SK-N-SH treated with all-trans-retinoic acid at 6 μM for 48 hours (cell line): ENCODE data around the gene SCYL1.

ENCODE experiments used
- ARNTL ChIP-seq: fragments of 450-650 bp; formaldehyde crosslinking; IDR thresholded peaks from 2 replicates; pipeline ENCODE4 v1.5.0; 2020; ENCODE audit warnings: low read depth, mild to moderate bottlenecking, moderate library complexity, borderline replicate concordance
- ISL1 ChIP-seq: fragments of 250-450 bp; sonication (Bioruptor Pico); IDR thresholded peaks from 2 replicates; pipeline ENCODE4 v2.1.2; 2022; ENCODE audit warnings: mild to moderate bottlenecking, moderate library complexity
- ZFP30 ChIP-seq: fragments of 450-650 bp; formaldehyde crosslinking; IDR thresholded peaks from 2 replicates; pipeline ENCODE4 v1.5.0; 2022; ENCODE audit warnings: mild to moderate bottlenecking, moderate library complexity
- TF ChIP-seq, protein P1 (sequence below): fragments of 250-450 bp; sonication (Bioruptor Pico); IDR thresholded peaks from 2 replicates; pipeline ENCODE4 v1.8.0; 2020; ENCODE audit warnings: mild to moderate bottlenecking, moderate library complexity, borderline replicate concordance
- TF ChIP-seq, protein P2 (sequence below): fragments of 250-450 bp; sonication (Bioruptor Pico); IDR thresholded peaks from 2 replicates; pipeline ENCODE4 v1.8.0; 2021; ENCODE audit warnings: low read depth, mild to moderate bottlenecking, moderate library complexity, borderline replicate concordance

DNA sequence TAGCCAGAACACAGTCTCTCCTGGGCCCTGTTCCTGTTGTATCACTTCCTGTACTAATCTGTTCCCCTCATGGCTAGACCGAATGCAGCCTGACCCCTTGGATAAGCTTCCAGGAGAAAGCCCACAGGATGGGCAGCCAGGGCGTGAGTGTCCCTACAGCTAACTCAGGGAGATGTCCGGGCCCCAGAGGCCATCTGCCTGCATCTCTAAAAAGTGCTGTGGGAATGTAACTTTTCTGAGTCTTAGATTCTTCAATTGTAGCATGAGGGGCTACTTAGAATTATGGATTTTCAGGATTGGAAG lies 33.8 kb upstream of the SCYL1 start:
- TF ChIP-seq ARNTL: no peak
- TF ChIP-seq, protein P1, sequence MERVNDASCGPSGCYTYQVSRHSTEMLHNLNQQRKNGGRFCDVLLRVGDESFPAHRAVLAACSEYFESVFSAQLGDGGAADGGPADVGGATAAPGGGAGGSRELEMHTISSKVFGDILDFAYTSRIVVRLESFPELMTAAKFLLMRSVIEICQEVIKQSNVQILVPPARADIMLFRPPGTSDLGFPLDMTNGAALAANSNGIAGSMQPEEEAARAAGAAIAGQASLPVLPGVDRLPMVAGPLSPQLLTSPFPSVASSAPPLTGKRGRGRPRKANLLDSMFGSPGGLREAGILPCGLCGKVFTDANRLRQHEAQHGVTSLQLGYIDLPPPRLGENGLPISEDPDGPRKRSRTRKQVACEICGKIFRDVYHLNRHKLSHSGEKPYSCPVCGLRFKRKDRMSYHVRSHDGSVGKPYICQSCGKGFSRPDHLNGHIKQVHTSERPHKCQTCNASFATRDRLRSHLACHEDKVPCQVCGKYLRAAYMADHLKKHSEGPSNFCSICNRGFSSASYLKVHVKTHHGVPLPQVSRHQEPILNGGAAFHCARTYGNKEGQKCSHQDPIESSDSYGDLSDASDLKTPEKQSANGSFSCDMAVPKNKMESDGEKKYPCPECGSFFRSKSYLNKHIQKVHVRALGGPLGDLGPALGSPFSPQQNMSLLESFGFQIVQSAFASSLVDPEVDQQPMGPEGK (CRISPR knock-in tag): no peak
- no peak for TF ChIP-seq ISL1 (CRISPR knock-in tag)
- TF ChIP-seq ZFP30 (CRISPR knock-in tag): no peak
- TF ChIP-seq, protein P2, sequence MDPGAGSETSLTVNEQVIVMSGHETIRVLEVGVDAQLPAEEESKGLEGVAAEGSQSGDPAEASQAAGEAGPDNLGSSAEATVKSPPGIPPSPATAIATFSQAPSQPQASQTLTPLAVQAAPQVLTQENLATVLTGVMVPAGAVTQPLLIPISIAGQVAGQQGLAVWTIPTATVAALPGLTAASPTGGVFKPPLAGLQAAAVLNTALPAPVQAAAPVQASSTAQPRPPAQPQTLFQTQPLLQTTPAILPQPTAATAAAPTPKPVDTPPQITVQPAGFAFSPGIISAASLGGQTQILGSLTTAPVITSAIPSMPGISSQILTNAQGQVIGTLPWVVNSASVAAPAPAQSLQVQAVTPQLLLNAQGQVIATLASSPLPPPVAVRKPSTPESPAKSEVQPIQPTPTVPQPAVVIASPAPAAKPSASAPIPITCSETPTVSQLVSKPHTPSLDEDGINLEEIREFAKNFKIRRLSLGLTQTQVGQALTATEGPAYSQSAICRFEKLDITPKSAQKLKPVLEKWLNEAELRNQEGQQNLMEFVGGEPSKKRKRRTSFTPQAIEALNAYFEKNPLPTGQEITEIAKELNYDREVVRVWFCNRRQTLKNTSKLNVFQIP (CRISPR knock-in tag): no peak
